ENCODE measurements around the gene CMIP.
"Not testable (repeated sequence)": the region's sequence is repeated elsewhere in the genome, so short reads cannot be mapped to it uniquely, and the experiment has no call there.

The CMIP gene

GRCh38 chr16:81522108-81522701 lies 77.6 kb downstream of the CMIP start:
- TF ChIP-seq CTCF (IDR thresholded peaks at IDR 0.05; ENCODE audit: low read length, missing control alignments), result no peak
- DNase-seq (ENCODE audit: low read depth), result no peak
- H3K4me3 ChIP-seq (replicated peaks; ENCODE audit: low read depth, low read length), result no peak overlapping the region

- DNase-seq (ENCODE audit: low read depth); H3K4me3 ChIP-seq (replicated peaks; ENCODE audit: low read depth, low read length): not testable (repeated sequence)
These were observed 78.2 kb downstream of the CMIP start for GRCh38 chr16:81522851-81523250.

GRCh38 chr16:81523387-81524115 lies 78.9 kb downstream of the CMIP start:
- DNase-seq (ENCODE audit: low read depth), result peak; percentile 71
- no peak for TF ChIP-seq CTCF (IDR thresholded peaks at IDR 0.05; ENCODE audit: low read length, missing control alignments)
- H3K4me3 ChIP-seq (replicated peaks; ENCODE audit: low read depth, low read length), result no peak overlapping the region

GRCh38 chr16:81524382-81524781 lies 79.8 kb downstream of the CMIP start:
- H3K4me3 ChIP-seq (replicated peaks; ENCODE audit: low read depth, low read length), result no peak overlapping the region
- TF ChIP-seq CTCF (IDR thresholded peaks at IDR 0.05; ENCODE audit: low read length, missing control alignments), result no peak
- DNase-seq (ENCODE audit: low read depth), result no peak

GRCh38 chr16:81524885-81525284 lies 80.3 kb downstream of the CMIP start:
- DNase-seq (ENCODE audit: low read depth); H3K4me3 ChIP-seq (replicated peaks; ENCODE audit: low read depth, low read length): not testable (repeated sequence)

- no peak for DNase-seq (ENCODE audit: low read depth)
- H3K4me3 ChIP-seq (replicated peaks; ENCODE audit: low read depth, low read length), result no peak overlapping the region
- TF ChIP-seq CTCF (IDR thresholded peaks at IDR 0.05; ENCODE audit: low read length, missing control alignments), result no peak
These were observed 81.6 kb downstream of the CMIP start for GRCh38 chr16:81526199-81526598.

- no peak for TF ChIP-seq CTCF (IDR thresholded peaks at IDR 0.05; ENCODE audit: low read length, missing control alignments)
- H3K4me3 ChIP-seq (replicated peaks; ENCODE audit: low read depth, low read length), result no peak overlapping the region
- DNase-seq (ENCODE audit: low read depth), result peak; percentile 72
These were observed 82.3 kb downstream of the CMIP start for GRCh38 chr16:81526935-81527334.
